Fibroblast of lung (primary cell): ENCODE measurements around the gene IER3. TPM values are rescaled to one million over a fixed set of nuclear protein-coding genes. Genes with fewer than 3 reads are reported as not detected.

Experiments
- DNase-seq, 2 donors: peaks; one replicate each; pipeline versions ENCODE4 v3.0.0 to v3.0.0-alpha.2; 2010; ENCODE audit warnings: low read depth in 2 of 2
- H2AFZ ChIP-seq: 2 replicates; pipeline ENCODE4 v1.5.1; 2012; ENCODE audit warnings: low read length, control low read depth, inconsistent platforms
- H3K27ac ChIP-seq: 2 replicates; pipeline ENCODE4 v1.5.1; 2011; ENCODE audit warnings: low read length, control low read depth; ENCODE audit not compliant: insufficient read depth
- H3K27me3 ChIP-seq: 2 replicates; pipeline ENCODE4 v1.5.1; 2011; ENCODE audit warnings: mild to moderate bottlenecking, low read length; ENCODE audit not compliant: control insufficient read depth, insufficient read depth
- H3K36me3 ChIP-seq: 2 replicates; pipeline ENCODE4 v1.5.1; 2011; ENCODE audit warnings: low read length; ENCODE audit not compliant: control insufficient read depth, insufficient read depth
- H3K4me1 ChIP-seq: 2 replicates; pipeline ENCODE4 v1.5.1; 2011; ENCODE audit warnings: low read length; ENCODE audit not compliant: control insufficient read depth, insufficient read depth; ENCODE audit errors: extremely low read depth
- H3K4me2 ChIP-seq: 2 replicates; pipeline ENCODE4 v1.5.1; 2011; ENCODE audit warnings: low read length, control low read depth; ENCODE audit not compliant: insufficient read depth; ENCODE audit errors: extremely low read depth
- H3K4me3 ChIP-seq, 4 experiments: fragments of 200-600 bp in 1 of 4; sonication (generic) in 1 of 4; replicated peaks in 1 of 4; 2 replicates each; pipeline ENCODE4 v1.5.1; 2011 to 2016; ENCODE audit warnings: low read length in 4 of 4, low read depth in 3 of 4, mild to moderate bottlenecking in 3 of 4, control low read depth in 2 of 4, inconsistent platforms in 1 of 4, mixed read lengths in 1 of 4; ENCODE audit not compliant: insufficient read depth in 1 of 4; ENCODE audit errors: control extremely low read depth in 1 of 4
- H3K79me2 ChIP-seq: 2 replicates; pipeline ENCODE4 v1.5.1; 2012; ENCODE audit warnings: mild to moderate bottlenecking, low read length, inconsistent platforms; ENCODE audit not compliant: control insufficient read depth, insufficient read depth
- H3K9ac ChIP-seq: 2 replicates; pipeline ENCODE4 v1.5.1; 2011; ENCODE audit warnings: mild to moderate bottlenecking, low read length, control low read depth; ENCODE audit not compliant: insufficient read depth
- H3K9me3 ChIP-seq: 2 replicates; pipeline ENCODE4 v1.5.1; 2012; ENCODE audit warnings: low read depth, low read length; ENCODE audit not compliant: control insufficient read depth, insufficient read depth
- H4K20me1 ChIP-seq: 2 replicates; pipeline ENCODE4 v1.5.1; 2011; ENCODE audit warnings: low read length; ENCODE audit not compliant: control insufficient read depth, insufficient read depth; ENCODE audit errors: extremely low read depth
- CTCF ChIP-seq, 2 donors: IDR thresholded peaks in 1 of 2; conservative IDR thresholded peaks in 1 of 2; 1 replicate in 1 of 2; 2 replicates in 1 of 2; pipeline ENCODE4 v1.5.1; 2011 to 2012; ENCODE audit warnings: low read length in 2 of 2, control low read depth in 1 of 2, inconsistent platforms in 1 of 2, low read depth in 1 of 2, mild to moderate bottlenecking in 1 of 2
- EZH2 ChIP-seq: IDR thresholded peaks from 2 replicates; pipeline ENCODE4 v1.5.1; 2012; ENCODE audit warnings: low read length, control low read depth, mild to moderate bottlenecking; ENCODE audit errors: missing control alignments
- polyA plus RNA-seq, 2 donors: library from polyadenylated mRNA; depleted of rRNA in 1 of 2; stranded (reverse) in 1 of 2; unstranded in 1 of 2; fragments of >200 nt; gene quantifications; 2 replicates each; pipeline ENCODE4 v1.2.1, GENCODE V29; 2011 to 2012; ENCODE audit warnings: missing spikeins in 1 of 2
- total RNA-seq: library from RNA; depleted of rRNA; stranded (reverse); fragments of >200 nt; gene quantifications from 2 replicates; pipeline ENCODE4 v1.2.1, GENCODE V29; 2014

IER3 gene
- total and polyA plus RNA-seq, 2 donors (not counting 1 experiment from before 2014, with no cell fraction given) = 34.2 to 43.3 TPM

- Histone ChIP-seq H3K4me3 (peak overlapping the region; percentile 73 to 95 (median 88)), H3K4me2 (peak overlapping the region; percentile 96), H3K9me3 (no peaks in the 10 kb centered on the region), H3K79me2 (peaks cover 63% of the 10 kb centered on the region), H3K36me3 (peaks cover 17% of the 10 kb centered on the region), H3K4me1 (peaks cover 13% of the 10 kb centered on the region), H2AFZ (no peak overlapping the region), H3K9ac (peak overlapping the region; percentile 96), H4K20me1 (no peaks in the 10 kb centered on the region), H3K27me3 (no peaks in the 10 kb centered on the region), H3K27ac (peak overlapping the region; percentile 95)
- TF ChIP-seq EZH2 (no peak), CTCF (conservative IDR thresholded peaks at IDR 0.05 in 1 of 2, IDR thresholded peaks at IDR 0.05 in 1 of 2; ENCODE audit: low read depth in 1 of 2, low read length in 2 of 2) (no peak)
- no peak for DNase-seq
Observed at GRCh38 chr6:30741789-30742315, 2.5 kb downstream of the IER3 start.

- H3K9me3 ChIP-seq = no peaks in the 10 kb centered on the region
- TF ChIP-seq EZH2 (no peak), CTCF (conservative IDR thresholded peaks at IDR 0.05 in 1 of 2, IDR thresholded peaks at IDR 0.05 in 1 of 2; ENCODE audit: low read depth in 1 of 2, low read length in 2 of 2) (no peak)
- peak overlapping the region; percentile 73 to 95 (median 88) for H3K4me3 ChIP-seq
- peak overlapping the region; percentile 96 for H3K4me2 ChIP-seq
- H3K79me2 ChIP-seq = peaks cover 64% of the 10 kb centered on the region
- no peaks in the 10 kb centered on the region for H4K20me1 ChIP-seq
- peak overlapping the region; percentile 96 for H3K9ac ChIP-seq
- no peaks in the 10 kb centered on the region for H3K27me3 ChIP-seq
- H2AFZ ChIP-seq = no peak overlapping the region
- DNase-seq = no peak
- peaks cover 13% of the 10 kb centered on the region for H3K4me1 ChIP-seq
- H3K27ac ChIP-seq = peak overlapping the region; percentile 95
- peaks cover 19% of the 10 kb centered on the region for H3K36me3 ChIP-seq
Observed at GRCh38 chr6:30741063-30741779, 3.1 kb downstream of the IER3 start.

GRCh38 chr6:30740540-30740870, 3.8 kb downstream of the IER3 start:
- H4K20me1 ChIP-seq = no peaks in the 10 kb centered on the region
- H3K79me2 ChIP-seq = peaks cover 65% of the 10 kb centered on the region
- no peaks in the 10 kb centered on the region for H3K27me3 ChIP-seq
- H3K4me3 ChIP-seq = peak overlapping the region in 2 of 4 experiments; percentile 0 to 7
- peaks cover 13% of the 10 kb centered on the region for H3K4me1 ChIP-seq
- DNase-seq = no peak
- no peak overlapping the region for H3K9ac ChIP-seq
- TF ChIP-seq CTCF (conservative IDR thresholded peaks at IDR 0.05 in 1 of 2, IDR thresholded peaks at IDR 0.05 in 1 of 2; ENCODE audit: low read depth in 1 of 2, low read length in 2 of 2) (no peak), EZH2 (no peak)
- peak overlapping the region; percentile 45 for H3K4me2 ChIP-seq
- H3K27ac ChIP-seq = peak overlapping the region; percentile 95
- H3K36me3 ChIP-seq = peaks cover 22% of the 10 kb centered on the region
- no peak overlapping the region for H2AFZ ChIP-seq
- no peaks in the 10 kb centered on the region for H3K9me3 ChIP-seq
